Mucosa of stomach (tissue), 1 donor: Measurements from ENCODE around the gene SYMPK.
A peak's percentile ranks its signal among the peaks of the same experiment; 100 is the strongest.

Experiments
- H3K27me3 ChIP-seq: one replicate; pipeline ENCODE4 v1.7.0; 2013; ENCODE audit warnings: mild to moderate bottlenecking, low read length; ENCODE audit not compliant: control insufficient read depth, insufficient read depth
- H3K36me3 ChIP-seq: one replicate; pipeline ENCODE4 v1.7.0; 2013; ENCODE audit warnings: low read length; ENCODE audit not compliant: control insufficient read depth, insufficient read depth
- H3K4me1 ChIP-seq: one replicate; pipeline ENCODE4 v1.7.0; 2013; ENCODE audit warnings: mild to moderate bottlenecking, low read length; ENCODE audit not compliant: control insufficient read depth, insufficient read depth
- H3K4me3 ChIP-seq: one replicate; pipeline ENCODE4 v1.7.0; 2013; ENCODE audit warnings: low read length
- H3K9ac ChIP-seq: one replicate; pipeline ENCODE4 v1.7.0; 2013; ENCODE audit warnings: mild to moderate bottlenecking, low read length, moderate library complexity
- H3K9me3 ChIP-seq: one replicate; pipeline ENCODE4 v1.7.0; 2013; ENCODE audit warnings: mild to moderate bottlenecking, low read length, moderate library complexity; ENCODE audit not compliant: control insufficient read depth
- donor health status: Pancreatic carcinoma.

Gene SYMPK

GRCh38 chr19:45883586-45883880 lies 20.6 kb upstream of the SYMPK start:
- Histone ChIP-seq H3K9ac (peak overlapping the region; percentile 63), H3K4me1 (peaks cover 59% of the 10 kb centered on the region), H3K4me3 (peak overlapping the region; percentile 16), H3K9me3 (no peaks in the 10 kb centered on the region), H3K36me3 (no peaks in the 10 kb centered on the region), H3K27me3 (no peaks in the 10 kb centered on the region)

GRCh38 chr19:45882652-45883585 lies 20.0 kb upstream of the SYMPK start:
- no peaks in the 10 kb centered on the region for H3K36me3 ChIP-seq
- H3K27me3 ChIP-seq = no peaks in the 10 kb centered on the region
- peaks cover 66% of the 10 kb centered on the region for H3K4me1 ChIP-seq
- peak overlapping the region; percentile 64 for H3K4me3 ChIP-seq
- peak overlapping the region; percentile 78 for H3K9ac ChIP-seq
- H3K9me3 ChIP-seq = no peaks in the 10 kb centered on the region

GRCh38 chr19:45881909-45882528 lies 19.1 kb upstream of the SYMPK start:
- H3K36me3 ChIP-seq = no peaks in the 10 kb centered on the region
- H3K4me1 ChIP-seq = peaks cover 71% of the 10 kb centered on the region
- H3K4me3 ChIP-seq = peak overlapping the region; percentile 64
- H3K9ac ChIP-seq = peak overlapping the region; percentile 78
- H3K27me3 ChIP-seq = no peaks in the 10 kb centered on the region
- no peaks in the 10 kb centered on the region for H3K9me3 ChIP-seq

GRCh38 chr19:45881082-45881908 lies 18.3 kb upstream of the SYMPK start:
- peak overlapping the region; percentile 78 for H3K9ac ChIP-seq
- H3K4me1 ChIP-seq = peaks cover 76% of the 10 kb centered on the region
- peak overlapping the region; percentile 64 for H3K4me3 ChIP-seq

GRCh38 chr19:45879971-45880370 lies 17.0 kb upstream of the SYMPK start:
- Histone ChIP-seq H3K27me3 (no peaks in the 10 kb centered on the region), H3K9me3 (no peaks in the 10 kb centered on the region), H3K4me3 (no peak overlapping the region), H3K36me3 (no peaks in the 10 kb centered on the region), H3K4me1 (peaks cover 88% of the 10 kb centered on the region), H3K9ac (no peak overlapping the region)

More at GRCh38 chr19:45881082-45881908, 18.3 kb upstream of the SYMPK start:
- Histone ChIP-seq H3K9me3 (no peaks in the 10 kb centered on the region), H3K27me3 (no peaks in the 10 kb centered on the region), H3K36me3 (no peaks in the 10 kb centered on the region)

DNA sequence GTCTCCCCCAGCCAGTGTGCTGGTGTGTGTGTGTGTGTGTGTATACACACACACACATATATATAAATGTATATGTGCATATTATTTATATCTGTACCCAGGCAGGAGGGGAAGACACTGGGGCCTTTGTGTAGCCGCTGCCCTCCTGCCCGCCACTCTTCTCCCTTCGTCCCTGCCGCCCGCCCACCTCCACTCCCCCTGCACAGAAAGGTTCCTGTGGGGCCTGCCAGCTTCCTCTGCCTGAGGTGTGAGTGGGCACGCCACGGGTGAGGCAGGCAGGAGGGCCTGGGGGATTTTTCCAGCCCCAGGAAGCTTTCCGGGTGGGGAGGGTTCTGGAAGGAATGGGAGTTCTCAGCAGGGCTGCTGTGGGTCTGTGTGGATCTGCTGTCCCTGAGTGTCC lies 16.1 kb upstream of the SYMPK start:
- H3K4me1 ChIP-seq = peaks cover 87% of the 10 kb centered on the region
- no peak overlapping the region for H3K4me3 ChIP-seq
- H3K9ac ChIP-seq = peak overlapping the region; percentile 74
- peaks cover under 1% of the 10 kb centered on the region for H3K36me3 ChIP-seq
- H3K27me3 ChIP-seq = no peaks in the 10 kb centered on the region
- no peaks in the 10 kb centered on the region for H3K9me3 ChIP-seq

- H3K9ac ChIP-seq = peak overlapping the region; percentile 74
- H3K4me3 ChIP-seq = peak overlapping the region; percentile 22
- H3K27me3 ChIP-seq = no peaks in the 10 kb centered on the region
- peaks cover 90% of the 10 kb centered on the region for H3K4me1 ChIP-seq
- no peaks in the 10 kb centered on the region for H3K9me3 ChIP-seq
- H3K36me3 ChIP-seq = peaks cover 9% of the 10 kb centered on the region
Observed at GRCh38 chr19:45878043-45878794, 15.3 kb upstream of the SYMPK start.

DNA sequence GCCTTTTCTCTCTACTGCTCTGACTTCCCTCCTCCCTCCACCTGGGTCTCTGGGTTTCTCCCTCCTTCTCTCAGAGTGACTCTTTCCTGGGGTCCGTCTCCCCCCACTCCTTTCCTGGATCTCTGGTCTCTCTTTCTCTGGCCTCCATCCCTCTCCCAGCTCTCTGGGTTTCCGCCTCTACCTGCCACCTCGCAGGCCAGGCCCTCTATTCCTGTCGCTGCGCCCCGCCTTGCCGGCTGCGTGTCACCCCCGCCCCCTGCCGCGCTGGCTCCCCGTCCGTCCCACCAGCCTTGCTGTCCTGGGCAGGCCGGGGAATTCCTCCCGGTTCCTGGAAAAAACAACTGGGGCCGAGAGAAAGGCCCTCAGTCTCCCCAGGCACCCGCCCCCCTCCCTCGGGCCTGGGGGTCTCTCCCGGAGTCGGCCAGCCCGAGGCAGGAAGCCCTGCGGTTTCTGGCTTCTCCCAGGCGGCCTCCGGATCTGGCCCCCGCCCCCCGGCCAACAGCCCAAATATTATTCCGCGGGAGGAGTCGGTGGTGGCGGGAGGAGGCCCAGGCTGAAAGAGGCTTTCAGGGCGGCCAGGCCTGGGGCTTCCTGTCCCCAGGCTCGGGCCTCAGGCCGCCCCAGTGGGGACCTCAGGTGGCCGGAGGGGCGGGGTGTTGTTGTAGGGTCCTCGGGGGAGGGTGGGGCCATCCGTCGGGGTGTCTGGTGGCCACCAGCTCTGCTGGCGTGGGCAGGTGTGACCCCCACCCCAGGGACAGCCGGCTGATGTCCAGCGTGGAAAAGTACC lies 13.7 kb upstream of the SYMPK start:
- H3K27me3 ChIP-seq = no peaks in the 10 kb centered on the region
- no peak overlapping the region for H3K4me3 ChIP-seq
- peak overlapping the region; percentile 66 for H3K9ac ChIP-seq
- H3K4me1 ChIP-seq = peaks cover 95% of the 10 kb centered on the region
- H3K9me3 ChIP-seq = no peaks in the 10 kb centered on the region
- H3K36me3 ChIP-seq = peaks cover 14% of the 10 kb centered on the region

DNA sequence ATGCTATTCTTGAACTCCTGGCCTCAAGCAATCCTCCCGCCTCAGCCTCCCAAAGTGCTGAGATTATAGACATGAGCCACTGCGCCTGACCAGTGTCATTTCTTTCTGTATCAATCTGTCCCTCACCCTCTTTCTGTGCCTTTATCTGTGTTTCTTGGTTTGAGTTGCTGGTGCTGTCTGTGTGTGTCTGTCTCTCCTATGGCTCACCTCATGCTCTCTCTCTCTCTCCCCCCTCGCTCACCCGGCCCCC lies 13.1 kb upstream of the SYMPK start:
- Histone ChIP-seq H3K4me3 (no peak overlapping the region), H3K27me3 (no peaks in the 10 kb centered on the region), H3K4me1 (peaks cover 92% of the 10 kb centered on the region), H3K9ac (peak overlapping the region; percentile 66), H3K36me3 (peaks cover 14% of the 10 kb centered on the region), H3K9me3 (no peaks in the 10 kb centered on the region)

- Histone ChIP-seq H3K36me3 (peaks cover 14% of the 10 kb centered on the region), H3K9me3 (no peaks in the 10 kb centered on the region), H3K4me1 (peaks cover 88% of the 10 kb centered on the region), H3K4me3 (no peak overlapping the region), H3K27me3 (no peaks in the 10 kb centered on the region), H3K9ac (no peak overlapping the region)
Observed at GRCh38 chr19:45874620-45874966, 11.6 kb upstream of the SYMPK start.

DNA sequence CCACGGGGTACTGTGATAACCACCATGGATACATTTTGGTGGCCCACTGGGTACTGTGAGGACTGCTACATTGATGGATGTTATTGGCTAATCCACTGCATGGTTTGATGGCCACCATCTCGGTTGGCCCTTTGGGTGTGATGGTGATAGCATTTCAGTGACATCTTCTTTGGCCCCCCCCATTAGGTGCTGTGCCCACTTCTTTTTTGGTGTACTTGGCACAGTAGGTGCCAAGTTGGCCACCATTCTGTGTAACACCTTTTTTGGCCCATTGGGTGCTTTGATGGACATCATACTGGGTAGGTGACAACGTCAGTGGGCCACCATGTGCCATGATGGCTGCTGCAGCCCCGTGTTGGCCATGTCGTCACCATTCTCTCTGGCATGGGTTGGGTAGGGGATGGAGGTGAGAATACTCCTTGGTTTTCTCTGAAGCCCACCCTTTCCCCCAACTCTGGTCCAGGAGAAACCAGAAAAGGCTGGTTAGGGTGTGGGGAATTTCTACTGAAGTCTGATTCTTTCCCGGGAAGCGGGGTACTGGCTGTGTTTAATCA lies 10.3 kb upstream of the SYMPK start:
- Histone ChIP-seq H3K4me1 (peaks cover 75% of the 10 kb centered on the region), H3K9me3 (no peaks in the 10 kb centered on the region), H3K4me3 (no peak overlapping the region), H3K9ac (no peak overlapping the region), H3K36me3 (peaks cover 14% of the 10 kb centered on the region), H3K27me3 (no peaks in the 10 kb centered on the region)
